Measurements from ENCODE around the gene TC2N.

Gene TC2N

GRCh38 chr14:91867316-91867988 lies at the start of gene TC2N:
TC2N (minus strand) TSS chr14:91867536; CDS start chr14:91813769, 53,767 bp downstream.
- intact Hi-C loops (cut with DNase I; ENCODE audit: low total_unique reads): no loop called here
- Histone ChIP-seq H3K36me3 (peaks cover 16 to 42% (median 37%) of the 10 kb centered on the region in 3 donors), H3K4me1 (peaks cover 0 to 24% (median 12%) of the 10 kb centered on the region in 4 donors), H3K9me3 (no peaks in the 10 kb centered on the region), H3K4me3 (no peak within 1 kb of the TSS), H3K27ac (no peak within 1 kb of the TSS), H3K27me3 (no peaks in the 10 kb centered on the region)
- no peak for TF ChIP-seq CTCF (IDR thresholded peaks at IDR 0.05)
- DNase-seq: no peak

- Histone ChIP-seq H3K4me1 (peaks cover 0 to 21% (median 8%) of the 10 kb centered on the region in 4 donors), H3K9me3 (no peaks in the 10 kb centered on the region), H3K27me3 (no peaks in the 10 kb centered on the region), H3K4me3 (no peak overlapping the region), H3K36me3 (peaks cover 0 to 7% (median 0%) of the 10 kb centered on the region in 3 donors), H3K27ac (peak overlapping the region in 1 of 2 donors; percentile 12)
- intact Hi-C loops (cut with DNase I; ENCODE audit: low total_unique reads): no loop called here
- DNase-seq: no peak
- TF ChIP-seq CTCF (IDR thresholded peaks at IDR 0.05): no peak
These were observed 44.7 kb upstream of the TC2N start for GRCh38 chr14:91912035-91912434.

- no peak overlapping the region for H3K4me3 ChIP-seq
- no peaks in the 10 kb centered on the region for H3K27me3 ChIP-seq
- intact Hi-C loops (cut with DNase I; ENCODE audit: low total_unique reads): no loop called here
- H3K4me1 ChIP-seq: peaks cover 0 to 21% (median 8%) of the 10 kb centered on the region in 4 donors
- no peaks in the 10 kb centered on the region for H3K9me3 ChIP-seq
- peaks cover 0 to 7% (median 0%) of the 10 kb centered on the region in 3 donors for H3K36me3 ChIP-seq
- peak; percentile 37 for TF ChIP-seq CTCF (IDR thresholded peaks at IDR 0.05)
- no peak for DNase-seq
- peak overlapping the region in 1 of 2 donors; percentile 43 for H3K27ac ChIP-seq
These were observed 44.2 kb upstream of the TC2N start for GRCh38 chr14:91911474-91912032.

GRCh38 chr14:91910196-91910595 lies 42.9 kb upstream of the TC2N start:
- intact Hi-C loops (cut with DNase I; ENCODE audit: low total_unique reads): no loop called here

GRCh38 chr14:91906374-91906773 lies 39.0 kb upstream of the TC2N start:
- H3K4me3 ChIP-seq: no peak overlapping the region
- no peaks in the 10 kb centered on the region for H3K36me3 ChIP-seq
- H3K4me1 ChIP-seq: peaks cover 0 to 51% (median 32%) of the 10 kb centered on the region in 4 donors
- no peaks in the 10 kb centered on the region for H3K27me3 ChIP-seq
- no peak for DNase-seq
- no peaks in the 10 kb centered on the region for H3K9me3 ChIP-seq
- intact Hi-C loops (cut with DNase I; ENCODE audit: low total_unique reads): loop anchor here (2.0 kb wide), 1 partner anchor 68 kb away; no protein-coding TSS in a partner anchor
- peak overlapping the region in 1 of 2 donors; percentile 30 for H3K27ac ChIP-seq
- TF ChIP-seq CTCF (IDR thresholded peaks at IDR 0.05): no peak

More at GRCh38 chr14:91910196-91910595, 42.9 kb upstream of the TC2N start:
- no peaks in the 10 kb centered on the region for H3K9me3 ChIP-seq
- no peaks in the 10 kb centered on the region for H3K36me3 ChIP-seq
- H3K27ac ChIP-seq: no peak overlapping the region
- no peak overlapping the region for H3K4me3 ChIP-seq
- H3K27me3 ChIP-seq: no peaks in the 10 kb centered on the region
- no peak for TF ChIP-seq CTCF (IDR thresholded peaks at IDR 0.05)
- H3K4me1 ChIP-seq: peaks cover 0 to 24% (median 12%) of the 10 kb centered on the region in 4 donors
- DNase-seq: no peak
